Lower leg skin (tissue), 3 donors: ENCODE results near the gene D2HGDH.

ENCODE experiments used
- POLR2A ChIP-seq, 2 donors: fragments of 450-650 bp; IDR thresholded peaks; one replicate each; pipeline ENCODE4 v1.6.1; 2016 to 2017; ENCODE audit warnings: antibody characterized with exemption in 2 of 2, mild to moderate bottlenecking in 1 of 2, moderate library complexity in 1 of 2
- TF ChIP-seq, protein P1 (sequence below), 3 donors: fragments of 450-650 bp; IDR thresholded peaks; one replicate each; pipeline ENCODE4 v1.5.1; 2016; ENCODE audit warnings: antibody characterized with exemption in 3 of 3, mild to moderate bottlenecking in 3 of 3, moderate library complexity in 2 of 3

DNA sequence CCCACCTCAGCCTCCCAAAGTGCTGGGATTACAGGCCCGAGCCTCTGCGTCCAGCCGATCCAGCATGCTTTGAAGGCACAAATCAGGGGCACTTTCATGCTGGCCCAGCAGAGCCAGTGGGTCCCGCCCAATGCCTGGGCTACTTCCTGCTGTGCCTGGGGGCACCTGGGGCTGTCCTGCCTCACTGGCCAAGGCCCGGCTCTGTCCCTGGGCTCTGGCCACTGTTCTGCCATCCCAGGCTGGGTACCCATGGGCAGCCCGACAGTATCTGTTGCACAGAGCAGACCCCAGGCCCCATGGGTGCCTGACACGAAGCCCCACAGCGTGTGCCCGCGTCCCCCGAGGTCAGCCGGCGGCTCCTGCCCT, 35.4 kb downstream of the D2HGDH start:
- TF ChIP-seq POLR2A (IDR thresholded peaks at IDR 0.05), result no peak
- TF ChIP-seq, protein P1, sequence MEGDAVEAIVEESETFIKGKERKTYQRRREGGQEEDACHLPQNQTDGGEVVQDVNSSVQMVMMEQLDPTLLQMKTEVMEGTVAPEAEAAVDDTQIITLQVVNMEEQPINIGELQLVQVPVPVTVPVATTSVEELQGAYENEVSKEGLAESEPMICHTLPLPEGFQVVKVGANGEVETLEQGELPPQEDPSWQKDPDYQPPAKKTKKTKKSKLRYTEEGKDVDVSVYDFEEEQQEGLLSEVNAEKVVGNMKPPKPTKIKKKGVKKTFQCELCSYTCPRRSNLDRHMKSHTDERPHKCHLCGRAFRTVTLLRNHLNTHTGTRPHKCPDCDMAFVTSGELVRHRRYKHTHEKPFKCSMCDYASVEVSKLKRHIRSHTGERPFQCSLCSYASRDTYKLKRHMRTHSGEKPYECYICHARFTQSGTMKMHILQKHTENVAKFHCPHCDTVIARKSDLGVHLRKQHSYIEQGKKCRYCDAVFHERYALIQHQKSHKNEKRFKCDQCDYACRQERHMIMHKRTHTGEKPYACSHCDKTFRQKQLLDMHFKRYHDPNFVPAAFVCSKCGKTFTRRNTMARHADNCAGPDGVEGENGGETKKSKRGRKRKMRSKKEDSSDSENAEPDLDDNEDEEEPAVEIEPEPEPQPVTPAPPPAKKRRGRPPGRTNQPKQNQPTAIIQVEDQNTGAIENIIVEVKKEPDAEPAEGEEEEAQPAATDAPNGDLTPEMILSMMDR (IDR thresholded peaks at IDR 0.05), result no peak
